Loucy (cell line): ENCODE data around the gene RYR2.

ENCODE experiments used
- CTCF ChIP-seq: fragments of 200-600 bp; sonication (generic); conservative IDR thresholded peaks from 2 replicates; pipeline ENCODE4 v1.5.1; 2014; ENCODE audit warnings: mild to moderate bottlenecking, antibody characterized with exemption, low read length
- EZH2phosphoT487 ChIP-seq: fragments of 200-600 bp; IDR thresholded peaks from 2 replicates; pipeline ENCODE4 v1.6.1; 2018; ENCODE audit warnings: antibody characterized with exemption, mild to moderate bottlenecking, moderate library complexity, borderline replicate concordance

GRCh38 chr1:237528545-237528944 is 486.6 kb downstream of the RYR2 start:
- no peak for TF ChIP-seq CTCF
- TF ChIP-seq EZH2phosphoT487 = no peak
